ENCODE measurements around the gene MAGEA6. TPM values are rescaled to one million over a fixed set of nuclear protein-coding genes. Genes with fewer than 3 reads are reported as not detected.
"Not testable (repeated sequence)": the region's sequence is repeated elsewhere in the genome, so short reads cannot be mapped to it uniquely, and the experiment has no call there.

MAGEA6 gene, protein sequence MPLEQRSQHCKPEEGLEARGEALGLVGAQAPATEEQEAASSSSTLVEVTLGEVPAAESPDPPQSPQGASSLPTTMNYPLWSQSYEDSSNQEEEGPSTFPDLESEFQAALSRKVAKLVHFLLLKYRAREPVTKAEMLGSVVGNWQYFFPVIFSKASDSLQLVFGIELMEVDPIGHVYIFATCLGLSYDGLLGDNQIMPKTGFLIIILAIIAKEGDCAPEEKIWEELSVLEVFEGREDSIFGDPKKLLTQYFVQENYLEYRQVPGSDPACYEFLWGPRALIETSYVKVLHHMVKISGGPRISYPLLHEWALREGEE
- total RNA-seq, result not detected
- not detected for polyA plus RNA-seq
- long read RNA-seq, donor 1, result 0 reads
- long read RNA-seq, donor 2, result 0 reads
- long read RNA-seq, donor 3, result 0 reads
- long read RNA-seq, donor 4, result 0 reads
- long read RNA-seq, donor 5, result 0 reads

GRCh38 chrX:152769549-152770289 is at the start of gene MAGEA6:
TSS of gene MAGEA6 (minus strand) at chrX:152769689. CDS start at chrX:152767650, 2,039 bp downstream.
- not testable (repeated sequence) for H3K27ac ChIP-seq (ENCODE audit: low read depth in 1 of 2, low read length in 1 of 2); H3K36me3 ChIP-seq (ENCODE audit: control insufficient read depth in 4 of 4, insufficient read depth in 4 of 4, low read length in 4 of 4); H3K9ac ChIP-seq (ENCODE audit: insufficient read depth in 1 of 2, low read length in 2 of 2); H3K4me1 ChIP-seq (ENCODE audit: control insufficient read depth in 5 of 5, insufficient read depth in 5 of 5, low read length in 5 of 5); DNase-seq; H3K27me3 ChIP-seq (ENCODE audit: control insufficient read depth in 3 of 3, insufficient read depth in 3 of 3, low read length in 2 of 3); H3K4me3 ChIP-seq; H3K9me3 ChIP-seq (ENCODE audit: control insufficient read depth in 4 of 4, insufficient read depth in 3 of 4, low read length in 3 of 4); ATAC-seq (ENCODE audit: insufficient read depth, low FRiP score)
- no CpG with 5 or more reads among the region's 29 CpGs for WGBS, 2 donors

DNA sequence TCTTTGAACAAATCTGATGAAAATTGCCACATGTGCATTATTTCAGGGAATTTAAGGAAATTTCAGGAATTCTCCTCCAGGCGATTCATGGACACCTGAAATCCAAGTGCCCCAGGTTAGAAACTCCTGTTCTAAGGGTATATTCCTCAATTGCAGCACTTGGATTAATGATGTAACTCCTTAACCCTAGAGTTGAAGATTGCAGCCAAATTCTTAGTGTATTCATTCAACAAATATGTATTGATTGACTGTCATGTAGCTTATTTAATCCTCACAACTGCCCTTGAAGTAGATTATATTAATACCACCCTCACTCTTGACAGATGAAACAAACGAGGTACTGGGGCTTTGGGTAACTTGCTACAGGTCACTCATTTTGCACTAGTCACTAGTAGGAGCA is 49.8 kb upstream of the MAGEA6 start:
- no peak for DNase-seq
- peaks cover 0 to under 1% (median 0%) of the 10 kb centered on the region in 3 donors for H3K27me3 ChIP-seq (ENCODE audit: control insufficient read depth in 3 of 3, insufficient read depth in 3 of 3, low read length in 2 of 3)
- 56 to 82% methylated on average over 2 of the region's 2 CpGs for WGBS, 2 donors
- no peak for ATAC-seq (ENCODE audit: insufficient read depth, low FRiP score)
- no peaks in the 10 kb centered on the region for H3K4me1 ChIP-seq (ENCODE audit: control insufficient read depth in 5 of 5, insufficient read depth in 5 of 5, low read length in 5 of 5)
- no peaks in the 10 kb centered on the region for H3K36me3 ChIP-seq (ENCODE audit: control insufficient read depth in 4 of 4, insufficient read depth in 4 of 4, low read length in 4 of 4)
- no peak overlapping the region for H3K9ac ChIP-seq (ENCODE audit: insufficient read depth in 1 of 2, low read length in 2 of 2)
- no peak overlapping the region for H3K4me3 ChIP-seq
- no peak overlapping the region for H3K27ac ChIP-seq (ENCODE audit: low read depth in 1 of 2, low read length in 1 of 2)
- no peak for TF ChIP-seq CTCF (IDR thresholded peaks at IDR 0.05; ENCODE audit: control extremely low read depth, extremely low read depth)
- H3K9me3 ChIP-seq (ENCODE audit: control insufficient read depth in 4 of 4, insufficient read depth in 3 of 4, low read length in 3 of 4), result no peaks in the 10 kb centered on the region

DNA sequence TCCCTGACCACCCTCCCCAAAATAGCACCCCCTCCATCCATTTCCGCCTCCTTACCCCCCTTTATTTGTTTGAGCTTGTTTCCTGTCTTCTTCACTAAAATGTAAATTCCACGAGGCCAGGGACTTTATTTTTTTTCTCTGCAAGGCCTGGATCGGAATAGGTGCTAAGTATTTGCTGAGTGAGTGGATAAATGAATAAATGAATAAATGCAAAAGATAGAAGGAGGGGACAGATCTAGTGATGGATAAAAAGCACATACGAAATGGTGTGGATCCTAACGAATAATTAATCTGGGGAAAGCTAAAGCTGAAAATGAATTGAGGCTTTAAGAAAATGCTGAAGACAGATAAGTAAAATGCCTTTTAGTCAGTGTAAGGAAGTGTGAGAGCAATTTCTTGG is 48.9 kb upstream of the MAGEA6 start:
- H3K36me3 ChIP-seq (ENCODE audit: control insufficient read depth in 4 of 4, insufficient read depth in 4 of 4, low read length in 4 of 4), result no peaks in the 10 kb centered on the region
- WGBS, 2 donors, result 64 to 80% methylated on average over 5 of the region's 5 CpGs
- H3K27ac ChIP-seq (ENCODE audit: low read depth in 1 of 2, low read length in 1 of 2), result no peak overlapping the region
- no peaks in the 10 kb centered on the region for H3K9me3 ChIP-seq (ENCODE audit: control insufficient read depth in 4 of 4, insufficient read depth in 3 of 4, low read length in 3 of 4)
- no peak overlapping the region for H3K4me3 ChIP-seq
- no peaks in the 10 kb centered on the region for H3K27me3 ChIP-seq (ENCODE audit: control insufficient read depth in 3 of 3, insufficient read depth in 3 of 3, low read length in 2 of 3)
- ATAC-seq (ENCODE audit: insufficient read depth, low FRiP score), result no peak
- H3K4me1 ChIP-seq (ENCODE audit: control insufficient read depth in 5 of 5, insufficient read depth in 5 of 5, low read length in 5 of 5), result no peaks in the 10 kb centered on the region
- DNase-seq, result peak in 1 of 3 donors; percentile 1
- no peak overlapping the region for H3K9ac ChIP-seq (ENCODE audit: insufficient read depth in 1 of 2, low read length in 2 of 2)
- no peak for TF ChIP-seq CTCF (IDR thresholded peaks at IDR 0.05; ENCODE audit: control extremely low read depth, extremely low read depth)

DNA sequence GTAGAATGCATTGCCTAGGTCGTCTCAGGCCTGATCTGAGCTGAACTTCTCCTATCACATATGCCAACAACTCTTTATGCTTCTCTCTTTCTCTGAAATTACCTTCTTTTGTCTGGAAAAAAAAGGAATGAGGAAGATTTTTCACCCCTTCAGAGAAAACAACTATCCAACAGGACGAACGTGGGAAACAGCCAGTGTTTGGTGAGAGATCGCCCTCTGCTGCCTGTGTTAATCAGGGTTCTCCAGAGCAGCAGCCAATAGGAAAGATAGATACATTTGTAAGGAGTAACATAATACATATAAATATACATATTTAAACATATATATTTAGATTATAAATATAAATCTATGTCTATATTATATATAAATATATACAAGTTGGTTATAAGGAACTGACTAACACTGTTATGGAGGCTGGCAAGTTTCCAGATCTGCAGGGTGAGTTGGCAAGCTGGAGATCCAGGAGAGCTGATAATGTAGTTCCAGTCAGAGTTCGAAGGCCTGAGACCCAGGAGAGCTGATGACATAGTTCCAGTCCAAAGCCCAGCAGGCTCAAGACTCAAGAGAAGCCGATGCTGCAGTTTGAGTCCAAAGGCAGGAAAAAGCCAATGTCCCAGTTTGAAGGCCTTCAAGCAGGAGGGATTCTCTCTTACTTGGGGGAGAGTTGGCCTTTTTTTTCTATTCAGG is 47.7 kb upstream of the MAGEA6 start:
- ATAC-seq (ENCODE audit: insufficient read depth, low FRiP score), result no peak
- DNase-seq, result peak in 2 of 3 donors; percentile 39 to 46

More for the DNA sequence above, 47.7 kb upstream of the MAGEA6 start:
- Histone ChIP-seq H3K4me3 (no peak overlapping the region), H3K9me3 (ENCODE audit: control insufficient read depth in 4 of 4, insufficient read depth in 3 of 4, low read length in 3 of 4) (no peaks in the 10 kb centered on the region), H3K36me3 (ENCODE audit: control insufficient read depth in 4 of 4, insufficient read depth in 4 of 4, low read length in 4 of 4) (no peaks in the 10 kb centered on the region), H3K27ac (ENCODE audit: low read depth in 1 of 2, low read length in 1 of 2) (no peak overlapping the region), H3K9ac (ENCODE audit: insufficient read depth in 1 of 2, low read length in 2 of 2) (no peak overlapping the region), H3K4me1 (ENCODE audit: control insufficient read depth in 5 of 5, insufficient read depth in 5 of 5, low read length in 5 of 5) (no peaks in the 10 kb centered on the region), H3K27me3 (ENCODE audit: control insufficient read depth in 3 of 3, insufficient read depth in 3 of 3, low read length in 2 of 3) (no peaks in the 10 kb centered on the region)
- WGBS, 2 donors, result 30 to 39% methylated on average over 6 of the region's 6 CpGs
- no peak for TF ChIP-seq CTCF (IDR thresholded peaks at IDR 0.05; ENCODE audit: control extremely low read depth, extremely low read depth)

All from lung (tissue), 16 donors.